Thyroid gland (tissue), 4 donors: ENCODE results near the gene SHISAL1.

Experiments
- POLR2A ChIP-seq, 2 donors: fragments of 450-650 bp; IDR thresholded peaks; one replicate each; pipeline ENCODE4 v1.6.1; 2017; ENCODE audit warnings: antibody characterized with exemption in 2 of 2, mild to moderate bottlenecking in 2 of 2, moderate library complexity in 1 of 2
- TF ChIP-seq, protein P1 (sequence below), 6 experiments: fragments of 200-600 bp in 3 of 6; fragments of 450-650 bp in 3 of 6; sonication (generic) in 3 of 6; IDR thresholded peaks; one replicate each; pipeline ENCODE4 v1.5.1; 2016 to 2019; ENCODE audit warnings: antibody characterized with exemption in 6 of 6, mild to moderate bottlenecking in 2 of 6, inconsistent platforms in 1 of 6, moderate library complexity in 1 of 6

DNA sequence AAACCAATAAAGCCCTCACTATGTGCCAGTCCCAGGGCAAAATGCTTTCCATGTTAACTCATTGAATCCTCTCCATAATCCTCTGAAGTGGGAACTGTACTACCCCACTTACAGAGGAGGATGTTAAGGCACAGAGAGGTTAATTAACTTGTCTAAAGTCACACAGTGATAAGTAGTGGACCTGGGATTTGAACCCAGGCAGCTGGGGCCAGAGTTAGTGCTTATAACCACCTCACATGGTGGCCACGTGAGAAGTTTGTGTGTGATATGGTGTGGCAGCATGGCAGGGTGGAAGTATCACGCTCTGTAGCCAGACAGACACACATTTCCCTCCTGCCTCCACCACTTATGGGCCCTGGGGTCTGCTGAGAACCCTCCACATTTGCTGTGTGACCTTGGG is 115.5 kb downstream of the SHISAL1 start:
- TF ChIP-seq, protein P1, sequence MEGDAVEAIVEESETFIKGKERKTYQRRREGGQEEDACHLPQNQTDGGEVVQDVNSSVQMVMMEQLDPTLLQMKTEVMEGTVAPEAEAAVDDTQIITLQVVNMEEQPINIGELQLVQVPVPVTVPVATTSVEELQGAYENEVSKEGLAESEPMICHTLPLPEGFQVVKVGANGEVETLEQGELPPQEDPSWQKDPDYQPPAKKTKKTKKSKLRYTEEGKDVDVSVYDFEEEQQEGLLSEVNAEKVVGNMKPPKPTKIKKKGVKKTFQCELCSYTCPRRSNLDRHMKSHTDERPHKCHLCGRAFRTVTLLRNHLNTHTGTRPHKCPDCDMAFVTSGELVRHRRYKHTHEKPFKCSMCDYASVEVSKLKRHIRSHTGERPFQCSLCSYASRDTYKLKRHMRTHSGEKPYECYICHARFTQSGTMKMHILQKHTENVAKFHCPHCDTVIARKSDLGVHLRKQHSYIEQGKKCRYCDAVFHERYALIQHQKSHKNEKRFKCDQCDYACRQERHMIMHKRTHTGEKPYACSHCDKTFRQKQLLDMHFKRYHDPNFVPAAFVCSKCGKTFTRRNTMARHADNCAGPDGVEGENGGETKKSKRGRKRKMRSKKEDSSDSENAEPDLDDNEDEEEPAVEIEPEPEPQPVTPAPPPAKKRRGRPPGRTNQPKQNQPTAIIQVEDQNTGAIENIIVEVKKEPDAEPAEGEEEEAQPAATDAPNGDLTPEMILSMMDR (IDR thresholded peaks at IDR 0.05) = no peak
- TF ChIP-seq POLR2A (IDR thresholded peaks at IDR 0.05) = no peak
